HEK293 (cell line): Measurements from ENCODE around the gene RGL3.
A peak's percentile ranks its signal among the peaks of the same experiment; 100 is the strongest.

Source experiments
- GLIS1 ChIP-seq: fragments of 450-650 bp; formaldehyde crosslinking; IDR thresholded peaks from 2 replicates; pipeline ENCODE4 v1.5.1; 2016; ENCODE audit warnings: missing biosample characterization, missing genetic modification characterization
- MZF1 ChIP-seq: fragments of 450-650 bp; formaldehyde crosslinking; IDR thresholded peaks from 2 replicates; pipeline ENCODE4 v1.5.1; 2017; ENCODE audit warnings: missing biosample characterization, missing genetic modification characterization, borderline replicate concordance
- OVOL3 ChIP-seq: fragments of 450-650 bp; formaldehyde crosslinking; IDR thresholded peaks from 2 replicates; pipeline ENCODE4 v1.5.1; 2016; ENCODE audit warnings: missing biosample characterization, missing genetic modification characterization
- PRDM2 ChIP-seq: fragments of 450-650 bp; formaldehyde crosslinking; IDR thresholded peaks from 2 replicates; pipeline ENCODE4 v1.5.1; 2016; ENCODE audit warnings: missing biosample characterization, missing genetic modification characterization, borderline replicate concordance
- SP7 ChIP-seq: fragments of 450-650 bp; formaldehyde crosslinking; IDR thresholded peaks from 2 replicates; pipeline ENCODE4 v1.5.1; 2016; ENCODE audit warnings: missing biosample characterization, missing genetic modification characterization
- TCF7L2 ChIP-seq: IDR thresholded peaks from 2 replicates; pipeline ENCODE4 v1.6.1; 2011; ENCODE audit warnings: low read depth, mild to moderate bottlenecking, inconsistent platforms, low read length, moderate library complexity, borderline replicate concordance
- YY2 ChIP-seq: fragments of 450-650 bp; formaldehyde crosslinking; IDR thresholded peaks from 2 replicates; pipeline ENCODE4 v1.5.1; 2016; ENCODE audit warnings: missing biosample characterization, missing genetic modification characterization
- ZBTB17 ChIP-seq: fragments of 450-650 bp; formaldehyde crosslinking; IDR thresholded peaks from 2 replicates; pipeline ENCODE4 v1.5.1; 2016; ENCODE audit warnings: missing biosample characterization, missing genetic modification characterization
- ZBTB7A ChIP-seq: fragments of 450-650 bp; formaldehyde crosslinking; IDR thresholded peaks from 2 replicates; pipeline ENCODE4 v1.5.1; 2016; ENCODE audit warnings: low read depth, missing biosample characterization, missing genetic modification characterization
- ZBTB8A ChIP-seq: fragments of 450-650 bp; formaldehyde crosslinking; IDR thresholded peaks from 2 replicates; pipeline ENCODE4 v1.5.1; 2016; ENCODE audit warnings: missing biosample characterization, missing genetic modification characterization
- ZIC2 ChIP-seq: fragments of 450-650 bp; formaldehyde crosslinking; IDR thresholded peaks from 2 replicates; pipeline ENCODE4 v1.5.1; 2016; ENCODE audit warnings: missing biosample characterization, missing genetic modification characterization
- ZNF146 ChIP-seq: fragments of 450-650 bp; formaldehyde crosslinking; IDR thresholded peaks from 2 replicates; pipeline ENCODE4 v1.5.1; 2016; ENCODE audit warnings: missing biosample characterization, missing genetic modification characterization
- ZNF223 ChIP-seq: fragments of 450-650 bp; formaldehyde crosslinking; IDR thresholded peaks from 2 replicates; pipeline ENCODE4 v1.5.1; 2016; ENCODE audit warnings: missing biosample characterization, missing genetic modification characterization
- ZNF292 ChIP-seq: fragments of 450-650 bp; formaldehyde crosslinking; IDR thresholded peaks from 2 replicates; pipeline ENCODE4 v1.5.1; 2016; ENCODE audit warnings: low read depth, missing biosample characterization, missing genetic modification characterization, borderline replicate concordance
- ZNF302 ChIP-seq: fragments of 450-650 bp; formaldehyde crosslinking; IDR thresholded peaks from 2 replicates; pipeline ENCODE4 v1.5.1; 2016; ENCODE audit warnings: missing biosample characterization, missing genetic modification characterization, low read depth
- ZNF366 ChIP-seq: fragments of 450-650 bp; formaldehyde crosslinking; conservative IDR thresholded peaks from 2 replicates; pipeline ENCODE4 v1.5.1; 2016; ENCODE audit warnings: missing biosample characterization, missing genetic modification characterization
- ZNF426 ChIP-seq: fragments of 450-650 bp; formaldehyde crosslinking; IDR thresholded peaks from 2 replicates; pipeline ENCODE4 v1.5.1; 2017; ENCODE audit warnings: missing biosample characterization, missing genetic modification characterization, mild to moderate bottlenecking, inconsistent platforms, moderate library complexity
- ZNF433 ChIP-seq: fragments of 450-650 bp; formaldehyde crosslinking; IDR thresholded peaks from 2 replicates; pipeline ENCODE4 v1.5.1; 2016; ENCODE audit warnings: missing biosample characterization, missing genetic modification characterization, low read depth
- ZNF449 ChIP-seq: fragments of 450-650 bp; formaldehyde crosslinking; IDR thresholded peaks from 2 replicates; pipeline ENCODE4 v1.5.1; 2017; ENCODE audit warnings: missing biosample characterization, mild to moderate bottlenecking, missing genetic modification characterization, moderate library complexity
- ZNF521 ChIP-seq: fragments of 450-650 bp; formaldehyde crosslinking; IDR thresholded peaks from 2 replicates; pipeline ENCODE4 v1.5.1; 2017; ENCODE audit warnings: missing biosample characterization, mild to moderate bottlenecking, missing genetic modification characterization
- ZNF529 ChIP-seq: fragments of 450-650 bp; formaldehyde crosslinking; IDR thresholded peaks from 2 replicates; pipeline ENCODE4 v1.5.1; 2017; ENCODE audit warnings: missing genetic modification characterization, missing biosample characterization; ENCODE audit not compliant: insufficient replicate concordance
- ZNF558 ChIP-seq: fragments of 450-650 bp; formaldehyde crosslinking; IDR thresholded peaks from 2 replicates; pipeline ENCODE4 v1.5.1; 2016; ENCODE audit warnings: missing biosample characterization, missing genetic modification characterization
- ZNF660 ChIP-seq: fragments of 450-650 bp; IDR thresholded peaks from 2 replicates; pipeline ENCODE4 v1.5.1; 2018; ENCODE audit warnings: missing biosample characterization, mild to moderate bottlenecking, missing genetic modification characterization
- ZNF704 ChIP-seq: fragments of 450-650 bp; formaldehyde crosslinking; IDR thresholded peaks from 2 replicates; pipeline ENCODE4 v1.5.1; 2016; ENCODE audit warnings: missing biosample characterization, missing genetic modification characterization
- ZSCAN16 ChIP-seq: fragments of 450-650 bp; formaldehyde crosslinking; IDR thresholded peaks from 2 replicates; pipeline ENCODE4 v1.5.1; 2016; ENCODE audit warnings: missing biosample characterization, missing genetic modification characterization
- TF ChIP-seq, protein P1 (sequence below): fragments of 450-650 bp; formaldehyde crosslinking; IDR thresholded peaks from 2 replicates; pipeline ENCODE4 v1.5.1; 2016; ENCODE audit warnings: missing biosample characterization, missing genetic modification characterization
- TF ChIP-seq, protein P2 (sequence below): fragments of 450-650 bp; formaldehyde crosslinking; IDR thresholded peaks from 2 replicates; pipeline ENCODE4 v1.5.1; 2016; ENCODE audit warnings: missing biosample characterization, missing genetic modification characterization

Gene RGL3

DNA sequence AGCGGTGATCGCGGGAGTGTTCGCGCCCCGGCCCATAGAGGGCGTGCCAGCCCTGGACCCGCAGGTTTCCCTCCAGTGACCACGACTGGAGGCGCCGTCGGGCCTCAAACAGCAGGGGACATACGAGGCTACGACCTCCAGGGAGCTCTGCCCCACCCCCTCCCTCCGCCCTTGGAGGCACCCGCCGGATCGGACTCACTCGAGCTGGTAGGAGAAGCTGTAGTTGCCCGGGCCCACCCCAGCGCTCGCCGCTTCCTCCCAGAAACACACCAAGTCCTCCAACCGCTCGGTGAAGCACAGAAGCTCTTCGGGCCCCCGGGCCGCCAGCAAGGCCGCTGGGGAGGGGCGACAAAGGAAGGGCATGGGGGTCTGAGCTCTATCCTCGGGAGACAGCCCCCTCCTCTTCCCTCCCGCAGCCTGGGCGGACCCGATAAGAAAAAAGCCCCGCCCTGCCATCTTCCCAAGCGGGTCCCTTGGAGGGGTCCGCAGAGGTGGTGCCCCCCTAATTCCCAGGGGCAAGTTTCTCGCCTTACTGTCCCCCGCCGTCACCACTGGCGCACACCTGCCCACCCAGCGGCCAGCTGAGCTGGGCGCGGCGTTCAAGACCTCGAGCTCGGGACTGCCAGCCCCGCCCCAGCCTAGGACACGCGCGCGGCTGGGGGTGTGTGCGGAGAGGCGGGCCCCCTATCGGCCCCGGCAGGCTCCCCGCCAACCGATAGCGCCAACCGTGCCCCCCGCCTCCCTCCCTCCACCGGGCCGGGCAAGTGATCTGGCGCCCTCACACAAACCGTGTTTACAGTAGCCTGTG is 36.0 kb downstream of the RGL3 start (continued):
- peak; percentile 81 for TF ChIP-seq ZBTB7A
- TF ChIP-seq MZF1 (tag by site-specific recombination): no peak
- TF ChIP-seq, protein P1, sequence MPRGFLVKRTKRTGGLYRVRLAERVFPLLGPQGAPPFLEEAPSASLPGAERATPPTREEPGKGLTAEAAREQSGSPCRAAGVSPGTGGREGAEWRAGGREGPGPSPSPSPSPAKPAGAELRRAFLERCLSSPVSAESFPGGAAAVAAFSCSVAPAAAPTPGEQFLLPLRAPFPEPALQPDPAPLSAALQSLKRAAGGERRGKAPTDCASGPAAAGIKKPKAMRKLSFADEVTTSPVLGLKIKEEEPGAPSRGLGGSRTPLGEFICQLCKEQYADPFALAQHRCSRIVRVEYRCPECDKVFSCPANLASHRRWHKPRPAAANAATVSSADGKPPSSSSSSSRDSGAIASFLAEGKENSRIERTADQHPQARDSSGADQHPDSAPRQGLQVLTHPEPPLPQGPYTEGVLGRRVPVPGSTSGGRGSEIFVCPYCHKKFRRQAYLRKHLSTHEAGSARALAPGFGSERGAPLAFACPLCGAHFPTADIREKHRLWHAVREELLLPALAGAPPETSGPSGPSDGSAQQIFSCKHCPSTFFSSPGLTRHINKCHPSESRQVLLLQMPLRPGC (tag by site-specific recombination): no peak
- TF ChIP-seq ZIC2 (tag by site-specific recombination): peak; percentile 82
- peak; percentile 33; the same call in 1 of the 2 replicates for TF ChIP-seq ZBTB17 (tag by site-specific recombination)
- TF ChIP-seq ZNF521 (tag by site-specific recombination): no peak
- no peak for TF ChIP-seq ZNF292 (tag by site-specific recombination)
- no peak for TF ChIP-seq PRDM2 (tag by site-specific recombination)
- no peak for TF ChIP-seq ZNF558
- TF ChIP-seq ZNF302 (tag by site-specific recombination): no peak
- TF ChIP-seq ZSCAN16 (tag by site-specific recombination): no peak
- TF ChIP-seq ZNF426 (tag by site-specific recombination): no peak
- TF ChIP-seq SP7: peak; percentile 31
- TF ChIP-seq ZNF366 (tag by site-specific recombination): peak; percentile 31; the same call in 1 of the 2 replicates
- peak; percentile 96 for TF ChIP-seq GLIS1 (tag by site-specific recombination)
- no peak for TF ChIP-seq YY2
- TF ChIP-seq TCF7L2: no peak
- no peak for TF ChIP-seq ZNF146 (tag by site-specific recombination)
- TF ChIP-seq ZNF529 (tag by site-specific recombination): no peak
- 0 out of 2 replicates have a peak, but pooled peaks have one; percentile 22 for TF ChIP-seq ZNF449 (tag by site-specific recombination)
- TF ChIP-seq ZNF223: no peak
- no peak for TF ChIP-seq ZNF660 (tag by site-specific recombination)
- peak; percentile 55; the same call in 1 of the 2 replicates for TF ChIP-seq ZBTB8A
- no peak for TF ChIP-seq ZNF704
- TF ChIP-seq OVOL3 (tag by site-specific recombination): no peak
- TF ChIP-seq ZNF433 (tag by site-specific recombination): no peak
- TF ChIP-seq, protein P2, sequence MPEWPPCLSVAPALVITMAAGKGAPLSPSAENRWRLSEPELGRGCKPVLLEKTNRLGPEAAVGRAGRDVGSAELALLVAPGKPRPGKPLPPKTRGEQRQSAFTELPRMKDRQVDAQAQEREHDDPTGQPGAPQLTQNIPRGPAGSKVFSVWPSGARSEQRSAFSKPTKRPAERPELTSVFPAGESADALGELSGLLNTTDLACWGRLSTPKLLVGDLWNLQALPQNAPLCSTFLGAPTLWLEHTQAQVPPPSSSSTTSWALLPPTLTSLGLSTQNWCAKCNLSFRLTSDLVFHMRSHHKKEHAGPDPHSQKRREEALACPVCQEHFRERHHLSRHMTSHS (tag by site-specific recombination): no peak
